ENCODE results near the gene CFDP1. TPM values are rescaled to one million over a fixed set of nuclear protein-coding genes. Genes with fewer than 3 reads are reported as not detected.

Gene CFDP1
- total and polyA plus RNA-seq, 2 donors (not counting 1 experiment from before 2014, with no cell fraction given): 47.9 to 80.0 TPM

GRCh38 chr16:75323198-75323597 lies 110.1 kb downstream of the CFDP1 start:
- Histone ChIP-seq H3K79me2 (ENCODE audit: control insufficient read depth, insufficient read depth, low read length) (no peaks in the 10 kb centered on the region), H4K20me1 (ENCODE audit: control insufficient read depth, extremely low read depth, insufficient read depth, low read length) (no peaks in the 10 kb centered on the region), H3K36me3 (ENCODE audit: control insufficient read depth, insufficient read depth, low read length) (no peaks in the 10 kb centered on the region), H3K27me3 (ENCODE audit: control insufficient read depth, insufficient read depth, low read length) (no peaks in the 10 kb centered on the region), H3K9me3 (ENCODE audit: control insufficient read depth, insufficient read depth, low read depth, low read length) (no peaks in the 10 kb centered on the region), H3K4me3 (replicated peaks in 1 of 4; ENCODE audit: control extremely low read depth in 1 of 4, insufficient read depth in 1 of 4, low read depth in 3 of 4, low read length in 4 of 4) (no peak overlapping the region), H3K4me2 (ENCODE audit: extremely low read depth, insufficient read depth, low read length) (no peak overlapping the region), H3K4me1 (ENCODE audit: control insufficient read depth, extremely low read depth, insufficient read depth, low read length) (peaks cover 25% of the 10 kb centered on the region), H2AFZ (ENCODE audit: low read length) (no peak overlapping the region), H3K9ac (ENCODE audit: insufficient read depth, low read length) (no peak overlapping the region), H3K27ac (ENCODE audit: insufficient read depth, low read length) (peak overlapping the region; percentile 47)
- no peak for DNase-seq (ENCODE audit: low read depth in 2 of 2)
- no peak for TF ChIP-seq EZH2 (IDR thresholded peaks at IDR 0.05; ENCODE audit: low read length, missing control alignments)
- TF ChIP-seq, protein P1, sequence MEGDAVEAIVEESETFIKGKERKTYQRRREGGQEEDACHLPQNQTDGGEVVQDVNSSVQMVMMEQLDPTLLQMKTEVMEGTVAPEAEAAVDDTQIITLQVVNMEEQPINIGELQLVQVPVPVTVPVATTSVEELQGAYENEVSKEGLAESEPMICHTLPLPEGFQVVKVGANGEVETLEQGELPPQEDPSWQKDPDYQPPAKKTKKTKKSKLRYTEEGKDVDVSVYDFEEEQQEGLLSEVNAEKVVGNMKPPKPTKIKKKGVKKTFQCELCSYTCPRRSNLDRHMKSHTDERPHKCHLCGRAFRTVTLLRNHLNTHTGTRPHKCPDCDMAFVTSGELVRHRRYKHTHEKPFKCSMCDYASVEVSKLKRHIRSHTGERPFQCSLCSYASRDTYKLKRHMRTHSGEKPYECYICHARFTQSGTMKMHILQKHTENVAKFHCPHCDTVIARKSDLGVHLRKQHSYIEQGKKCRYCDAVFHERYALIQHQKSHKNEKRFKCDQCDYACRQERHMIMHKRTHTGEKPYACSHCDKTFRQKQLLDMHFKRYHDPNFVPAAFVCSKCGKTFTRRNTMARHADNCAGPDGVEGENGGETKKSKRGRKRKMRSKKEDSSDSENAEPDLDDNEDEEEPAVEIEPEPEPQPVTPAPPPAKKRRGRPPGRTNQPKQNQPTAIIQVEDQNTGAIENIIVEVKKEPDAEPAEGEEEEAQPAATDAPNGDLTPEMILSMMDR (conservative IDR thresholded peaks at IDR 0.05 in 1 of 2, IDR thresholded peaks at IDR 0.05 in 1 of 2; ENCODE audit: low read depth in 1 of 2, low read length in 2 of 2): no peak

DNA sequence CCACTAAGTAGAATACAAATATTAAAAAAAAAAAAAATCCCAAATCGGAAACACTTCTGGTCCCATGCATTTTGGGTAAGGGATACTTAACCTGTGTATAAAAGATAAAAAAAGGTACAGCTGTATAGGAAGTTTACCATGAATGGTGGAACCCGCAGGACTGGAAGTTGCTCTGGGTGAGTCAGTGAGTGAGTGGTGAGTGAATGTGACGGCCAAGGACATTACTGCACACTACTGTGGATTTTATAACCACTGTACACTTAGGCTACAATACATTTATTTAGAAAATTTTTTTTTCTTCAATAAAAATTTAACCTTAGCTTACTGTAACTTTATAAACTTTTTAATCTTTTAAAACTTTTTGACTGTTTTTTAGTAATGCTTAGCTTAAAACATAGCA lies 110.6 kb downstream of the CFDP1 start:
- H3K4me3 ChIP-seq (replicated peaks in 1 of 4; ENCODE audit: control extremely low read depth in 1 of 4, insufficient read depth in 1 of 4, low read depth in 3 of 4, low read length in 4 of 4): no peak overlapping the region
- H3K9ac ChIP-seq (ENCODE audit: insufficient read depth, low read length): no peak overlapping the region
- peak overlapping the region; percentile 47 for H3K27ac ChIP-seq (ENCODE audit: insufficient read depth, low read length)
- H3K36me3 ChIP-seq (ENCODE audit: control insufficient read depth, insufficient read depth, low read length): no peaks in the 10 kb centered on the region
- H4K20me1 ChIP-seq (ENCODE audit: control insufficient read depth, extremely low read depth, insufficient read depth, low read length): no peaks in the 10 kb centered on the region
- H3K79me2 ChIP-seq (ENCODE audit: control insufficient read depth, insufficient read depth, low read length): no peaks in the 10 kb centered on the region
- no peaks in the 10 kb centered on the region for H3K9me3 ChIP-seq (ENCODE audit: control insufficient read depth, insufficient read depth, low read depth, low read length)
- no peak overlapping the region for H2AFZ ChIP-seq (ENCODE audit: low read length)
- H3K27me3 ChIP-seq (ENCODE audit: control insufficient read depth, insufficient read depth, low read length): no peaks in the 10 kb centered on the region
- H3K4me1 ChIP-seq (ENCODE audit: control insufficient read depth, extremely low read depth, insufficient read depth, low read length): peaks cover 25% of the 10 kb centered on the region
- H3K4me2 ChIP-seq (ENCODE audit: extremely low read depth, insufficient read depth, low read length): no peak overlapping the region
- peak; percentile 42 to 51 for DNase-seq (ENCODE audit: low read depth in 2 of 2)
- no peak for TF ChIP-seq EZH2 (IDR thresholded peaks at IDR 0.05; ENCODE audit: low read length, missing control alignments)
- TF ChIP-seq, protein P1 (conservative IDR thresholded peaks at IDR 0.05 in 1 of 2, IDR thresholded peaks at IDR 0.05 in 1 of 2; ENCODE audit: low read depth in 1 of 2, low read length in 2 of 2): no peak

GRCh38 chr16:75320435-75320834 lies 112.9 kb downstream of the CFDP1 start:
- Histone ChIP-seq H3K4me1 (ENCODE audit: control insufficient read depth, extremely low read depth, insufficient read depth, low read length) (peaks cover 25% of the 10 kb centered on the region), H4K20me1 (ENCODE audit: control insufficient read depth, extremely low read depth, insufficient read depth, low read length) (no peaks in the 10 kb centered on the region), H3K36me3 (ENCODE audit: control insufficient read depth, insufficient read depth, low read length) (no peaks in the 10 kb centered on the region), H3K9ac (ENCODE audit: insufficient read depth, low read length) (peak overlapping the region; percentile 48), H2AFZ (ENCODE audit: low read length) (peak overlapping the region; percentile 34), H3K27me3 (ENCODE audit: control insufficient read depth, insufficient read depth, low read length) (no peaks in the 10 kb centered on the region), H3K9me3 (ENCODE audit: control insufficient read depth, insufficient read depth, low read depth, low read length) (no peaks in the 10 kb centered on the region), H3K27ac (ENCODE audit: insufficient read depth, low read length) (peak overlapping the region; percentile 91), H3K79me2 (ENCODE audit: control insufficient read depth, insufficient read depth, low read length) (no peaks in the 10 kb centered on the region), H3K4me2 (ENCODE audit: extremely low read depth, insufficient read depth, low read length) (peak overlapping the region; percentile 92), H3K4me3 (replicated peaks in 1 of 4; ENCODE audit: control extremely low read depth in 1 of 4, insufficient read depth in 1 of 4, low read depth in 3 of 4, low read length in 4 of 4) (peak overlapping the region; percentile 22 to 40 (median 30))
- no peak for DNase-seq (ENCODE audit: low read depth in 2 of 2)
- TF ChIP-seq, protein P1 (conservative IDR thresholded peaks at IDR 0.05 in 1 of 2, IDR thresholded peaks at IDR 0.05 in 1 of 2; ENCODE audit: low read depth in 1 of 2, low read length in 2 of 2): no peak
- TF ChIP-seq EZH2 (IDR thresholded peaks at IDR 0.05; ENCODE audit: low read length, missing control alignments): no peak

All from fibroblast of lung (primary cell).